Right lobe of liver (tissue), 4 donors: Measurements from ENCODE around the gene AMOTL2.

ENCODE experiments used
- POLR2A ChIP-seq: fragments of 450-650 bp; IDR thresholded peaks from one replicate; pipeline ENCODE4 v1.6.1; 2017; ENCODE audit warnings: antibody characterized with exemption, mild to moderate bottlenecking
- TF ChIP-seq, protein P1 (sequence below), 4 donors: fragments of 200-600 bp in 3 of 4; fragments of 450-650 bp in 1 of 4; IDR thresholded peaks; one replicate each; pipeline versions ENCODE4 v1.5.1 to v1.8.0; 2016 to 2022; ENCODE audit warnings: antibody characterized with exemption in 4 of 4, mild to moderate bottlenecking in 2 of 4
- donor health status: DM: no; HTN: no; CAD: no.
- donor health status: DM: no; HTN: no; CAD: no.
- donor health status: DM: no; HTN: yes; CAD: no.

DNA sequence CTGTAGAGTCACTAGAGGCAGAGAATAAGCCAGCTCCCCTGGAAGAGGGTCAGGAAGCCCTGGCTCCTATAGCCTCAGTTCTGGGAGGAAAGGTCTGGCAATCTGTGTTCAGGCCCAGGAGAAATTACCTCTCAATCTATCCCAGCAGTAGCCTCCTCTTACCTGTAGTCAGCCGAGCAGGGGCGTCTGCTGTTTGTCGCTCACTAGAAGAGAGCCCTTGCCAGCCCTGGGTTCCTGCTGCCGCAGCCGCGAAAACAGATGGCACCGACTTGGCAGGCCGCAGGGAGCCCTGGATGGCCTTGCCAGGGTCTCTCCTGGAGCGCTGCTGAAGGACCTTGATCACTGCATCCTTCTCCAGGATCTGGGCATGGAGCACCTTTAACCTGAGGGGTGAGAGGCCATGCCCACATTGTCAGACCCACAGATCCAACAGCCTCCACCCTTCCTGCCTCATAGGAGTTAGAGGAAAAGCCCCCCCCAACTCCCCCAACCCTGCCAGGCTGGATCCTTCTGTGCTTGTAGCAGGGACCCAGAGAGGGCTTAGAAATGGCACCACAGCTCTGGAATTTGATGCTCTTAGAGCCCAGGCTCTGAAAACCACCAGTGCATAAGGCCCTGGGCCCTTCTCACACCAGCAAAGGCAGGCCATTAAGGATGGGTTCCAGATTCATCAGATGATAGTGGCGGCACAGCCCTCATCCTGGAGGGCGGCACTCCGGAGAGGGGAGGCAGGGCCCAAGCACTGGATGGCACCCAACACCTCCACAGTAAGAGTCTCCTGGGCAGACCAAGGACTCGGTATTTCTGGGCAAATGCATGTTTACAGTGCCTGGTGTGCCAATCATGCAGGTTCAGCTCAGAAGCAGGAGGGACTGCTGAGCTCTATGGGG, 14.9 kb downstream of the AMOTL2 start:
- TF ChIP-seq, protein P1, sequence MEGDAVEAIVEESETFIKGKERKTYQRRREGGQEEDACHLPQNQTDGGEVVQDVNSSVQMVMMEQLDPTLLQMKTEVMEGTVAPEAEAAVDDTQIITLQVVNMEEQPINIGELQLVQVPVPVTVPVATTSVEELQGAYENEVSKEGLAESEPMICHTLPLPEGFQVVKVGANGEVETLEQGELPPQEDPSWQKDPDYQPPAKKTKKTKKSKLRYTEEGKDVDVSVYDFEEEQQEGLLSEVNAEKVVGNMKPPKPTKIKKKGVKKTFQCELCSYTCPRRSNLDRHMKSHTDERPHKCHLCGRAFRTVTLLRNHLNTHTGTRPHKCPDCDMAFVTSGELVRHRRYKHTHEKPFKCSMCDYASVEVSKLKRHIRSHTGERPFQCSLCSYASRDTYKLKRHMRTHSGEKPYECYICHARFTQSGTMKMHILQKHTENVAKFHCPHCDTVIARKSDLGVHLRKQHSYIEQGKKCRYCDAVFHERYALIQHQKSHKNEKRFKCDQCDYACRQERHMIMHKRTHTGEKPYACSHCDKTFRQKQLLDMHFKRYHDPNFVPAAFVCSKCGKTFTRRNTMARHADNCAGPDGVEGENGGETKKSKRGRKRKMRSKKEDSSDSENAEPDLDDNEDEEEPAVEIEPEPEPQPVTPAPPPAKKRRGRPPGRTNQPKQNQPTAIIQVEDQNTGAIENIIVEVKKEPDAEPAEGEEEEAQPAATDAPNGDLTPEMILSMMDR (IDR thresholded peaks at IDR 0.05): no peak
- TF ChIP-seq POLR2A: no peak
